Measurements from ENCODE around the gene APLN.

The APLN gene

GRCh38 chrX:129638917-129639316, 15.8 kb downstream of the APLN start:
- no peak for DNase-seq

GRCh38 chrX:129637217-129638109, 17.3 kb downstream of the APLN start:
- peak; percentile 46 for DNase-seq

GRCh38 chrX:129636175-129636681, 18.5 kb downstream of the APLN start:
- no peak for DNase-seq

DNA sequence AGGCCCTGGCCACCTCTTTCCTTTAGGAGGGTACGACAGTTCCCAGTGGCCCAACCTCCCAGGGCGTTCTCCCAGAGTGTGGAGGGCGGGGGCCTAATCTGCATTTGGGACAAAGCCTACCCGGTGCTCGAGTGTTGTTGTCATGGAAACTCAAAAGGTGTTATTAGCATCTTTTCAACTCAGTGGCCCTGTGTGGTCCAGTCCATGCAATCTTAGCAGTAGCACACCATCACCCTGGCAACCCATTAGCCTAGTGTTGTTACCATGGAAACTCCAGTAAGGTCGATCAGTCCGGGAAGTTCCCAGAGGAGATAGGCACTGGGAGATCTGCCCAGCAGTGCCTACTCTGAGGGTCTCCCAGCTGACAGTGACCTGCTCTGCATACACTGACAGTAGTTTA, 20.2 kb downstream of the APLN start:
- DNase-seq = peak; percentile 43

- DNase-seq = no peak
These were observed 22.3 kb downstream of the APLN start for GRCh38 chrX:129632443-129632842.

DNA sequence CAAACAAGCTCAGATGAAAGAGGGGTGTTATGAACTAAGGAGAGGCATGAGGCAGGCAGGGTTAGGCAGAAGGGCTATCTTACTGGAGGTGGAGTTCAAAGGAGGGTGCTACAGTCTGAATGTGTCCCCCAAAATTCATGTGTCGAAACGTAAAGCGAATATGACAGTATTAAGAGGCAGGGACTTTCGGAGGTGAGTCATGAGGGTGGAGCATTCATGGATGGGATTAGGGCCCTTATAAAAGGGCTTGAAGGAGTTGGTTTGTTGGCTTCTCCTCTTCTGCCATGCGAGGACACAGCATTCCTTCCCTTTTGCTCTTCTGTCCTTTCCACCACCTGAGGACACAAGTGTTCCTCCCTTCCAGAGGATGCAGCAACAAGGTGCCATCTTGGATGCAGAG, 22.9 kb downstream of the APLN start:
- DNase-seq = no peak

DNA sequence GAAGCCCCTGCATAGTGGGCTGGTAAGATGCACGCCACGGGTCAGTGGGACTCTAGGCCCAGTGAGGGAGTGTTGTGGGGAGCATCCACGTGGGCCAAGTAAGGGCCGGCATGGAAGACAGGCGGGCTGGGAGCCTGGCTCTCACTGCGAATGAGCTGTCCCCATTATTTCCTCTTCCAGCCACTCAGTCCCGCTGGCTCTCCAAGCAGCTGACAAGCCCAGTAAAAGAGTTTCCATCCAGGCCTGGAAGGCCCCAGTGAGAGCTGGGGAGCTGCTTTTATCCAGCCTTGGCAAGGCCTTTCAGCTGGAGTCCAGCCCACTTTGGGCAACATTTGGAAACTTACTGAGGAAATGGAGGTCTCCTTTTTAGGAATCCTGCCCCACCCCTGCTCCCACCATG, 24.9 kb downstream of the APLN start:
- no peak for DNase-seq

DNA sequence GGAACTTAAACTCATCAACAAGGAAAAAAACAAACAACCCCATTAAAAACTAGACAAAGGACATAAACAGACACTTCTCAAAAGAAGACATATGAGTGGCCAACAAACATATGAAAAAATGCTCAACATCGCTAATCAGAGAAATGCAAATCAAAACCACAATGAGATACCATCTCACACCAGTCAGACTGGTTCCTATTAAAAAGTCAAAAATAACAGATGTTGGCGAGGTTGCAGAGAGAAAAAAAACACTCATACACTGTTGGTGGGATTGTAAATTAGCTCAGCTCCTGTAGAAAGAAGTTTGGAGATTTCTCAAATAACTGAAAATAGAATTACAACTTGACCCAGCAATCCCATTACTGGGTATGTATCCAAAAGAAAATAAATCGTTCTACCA, 28.7 kb downstream of the APLN start:
- no peak for DNase-seq

GRCh38 chrX:129622757-129623301, 31.9 kb downstream of the APLN start:
- DNase-seq = no peak

DNA sequence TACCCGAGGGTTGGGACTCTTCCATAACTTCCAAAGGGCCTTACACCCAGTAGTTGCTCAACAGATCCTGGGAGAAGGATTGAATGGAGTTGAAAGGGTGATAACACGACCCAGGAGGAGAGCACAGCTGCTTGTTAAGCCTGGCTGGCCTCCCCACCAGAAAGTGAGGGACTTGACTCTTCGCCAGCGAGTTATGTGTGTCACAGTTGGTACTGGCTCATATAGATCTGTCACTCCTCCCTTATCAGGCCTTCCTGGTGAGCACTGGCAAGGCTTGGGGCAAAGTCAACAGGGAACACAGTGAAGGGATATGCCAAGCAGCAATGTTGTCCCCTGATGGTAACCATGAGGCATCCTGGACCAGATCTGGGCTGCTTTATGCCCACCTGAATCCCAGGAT, 35.8 kb downstream of the APLN start:
- DNase-seq = no peak

DNA sequence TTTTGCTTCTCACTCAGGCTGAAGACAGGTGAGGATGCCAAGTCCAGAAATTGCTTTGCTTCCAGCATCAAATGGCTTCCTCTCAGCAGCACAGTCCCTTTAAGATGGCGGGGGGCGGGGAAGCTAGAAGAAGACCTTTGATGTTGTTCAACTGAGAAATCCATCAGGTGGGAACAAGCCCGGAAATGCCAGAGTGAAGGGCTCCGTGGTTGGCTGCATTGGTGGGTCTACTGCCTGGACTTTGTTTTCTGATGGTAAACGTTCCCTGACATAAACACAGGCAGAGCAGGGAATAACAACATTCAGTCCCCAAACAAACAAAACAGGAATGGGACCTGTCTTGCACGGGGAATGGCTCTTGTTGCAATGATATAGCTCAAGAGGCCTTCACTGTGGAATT, 37.3 kb downstream of the APLN start:
- DNase-seq = no peak

DNA sequence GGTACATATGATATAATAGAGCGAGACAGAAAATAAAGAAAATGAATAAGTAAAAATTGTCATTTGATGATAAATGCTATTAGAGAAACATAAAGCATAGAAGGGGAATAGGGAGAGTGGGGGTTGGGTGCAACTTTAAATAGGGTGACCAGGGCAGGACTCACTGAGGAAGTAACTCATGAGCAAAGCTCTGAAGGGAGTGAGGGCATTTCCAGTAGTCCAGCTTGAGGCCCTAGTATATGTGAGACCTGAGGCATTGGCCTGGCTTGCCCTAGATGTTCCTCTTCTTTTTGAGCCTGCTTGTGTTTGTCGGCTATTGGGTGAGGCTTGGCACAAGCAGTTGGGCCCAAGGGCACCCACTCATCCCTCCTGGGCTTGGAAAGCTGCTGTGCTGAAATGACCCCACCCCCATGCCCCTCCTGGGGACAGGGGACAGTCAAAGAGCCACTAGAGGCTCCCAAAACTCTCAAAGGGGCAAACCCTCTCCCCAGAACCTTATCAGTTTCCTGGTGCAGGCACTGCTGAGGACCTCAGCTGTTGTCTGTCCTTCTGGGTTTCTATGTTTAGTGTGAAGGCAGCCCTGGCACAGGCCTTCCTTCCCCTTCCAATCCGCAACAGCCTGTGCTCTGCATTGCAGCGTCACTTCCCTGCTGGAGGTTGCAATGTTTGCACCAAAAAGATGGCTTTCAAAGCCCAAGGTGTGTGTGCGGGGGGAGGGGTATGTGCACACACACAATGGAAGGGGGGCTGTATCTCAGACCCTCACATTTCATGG, 40.1 kb downstream of the APLN start:
- no peak for DNase-seq

- no peak for DNase-seq
These were observed 41.2 kb downstream of the APLN start for GRCh38 chrX:129613596-129613995.

DNA sequence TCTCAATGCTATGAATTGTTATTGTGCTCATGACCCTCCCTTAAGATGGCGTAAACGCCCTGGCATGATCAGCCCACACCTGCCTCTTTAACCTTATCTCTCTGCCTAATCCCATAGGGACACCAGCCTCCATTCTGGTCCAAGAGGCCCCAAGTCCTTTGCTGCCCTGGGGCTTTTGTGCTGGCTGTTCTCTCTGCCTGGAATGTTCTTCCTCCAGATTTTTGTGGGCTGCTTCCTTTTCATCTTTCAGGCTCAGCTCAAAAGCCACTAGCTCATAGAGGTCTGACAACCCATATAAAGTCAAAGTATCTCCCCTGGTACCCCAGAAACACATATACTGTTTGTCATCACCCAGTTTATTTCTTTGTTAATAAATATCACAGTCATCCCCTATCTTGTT, 42.4 kb downstream of the APLN start:
- no peak for DNase-seq

GRCh38 chrX:129609395-129609794, 45.4 kb downstream of the APLN start:
- no peak for DNase-seq

- no peak for DNase-seq
These were observed 46.3 kb downstream of the APLN start for GRCh38 chrX:129608496-129608895.

DNA sequence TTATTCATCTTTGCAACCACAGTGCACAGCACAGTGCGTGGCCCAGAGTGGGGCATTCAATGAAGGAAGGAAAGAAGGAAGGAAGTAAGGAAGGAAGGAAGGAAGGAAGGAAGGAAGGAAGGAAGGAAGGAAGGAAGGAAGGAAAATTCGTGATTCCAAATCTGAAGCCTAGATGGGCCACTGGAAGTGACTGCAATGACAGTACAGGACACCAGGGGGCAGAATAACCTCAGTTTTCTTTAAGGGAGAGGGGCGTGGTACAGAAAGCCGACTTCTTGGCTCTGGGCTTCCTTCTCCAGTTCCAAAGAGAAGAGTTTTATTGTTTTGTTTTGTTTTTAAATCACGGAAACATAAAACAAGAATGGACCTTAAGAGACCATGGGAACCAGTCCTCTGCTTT, 47.8 kb downstream of the APLN start:
- DNase-seq = peak; percentile 54

DNA sequence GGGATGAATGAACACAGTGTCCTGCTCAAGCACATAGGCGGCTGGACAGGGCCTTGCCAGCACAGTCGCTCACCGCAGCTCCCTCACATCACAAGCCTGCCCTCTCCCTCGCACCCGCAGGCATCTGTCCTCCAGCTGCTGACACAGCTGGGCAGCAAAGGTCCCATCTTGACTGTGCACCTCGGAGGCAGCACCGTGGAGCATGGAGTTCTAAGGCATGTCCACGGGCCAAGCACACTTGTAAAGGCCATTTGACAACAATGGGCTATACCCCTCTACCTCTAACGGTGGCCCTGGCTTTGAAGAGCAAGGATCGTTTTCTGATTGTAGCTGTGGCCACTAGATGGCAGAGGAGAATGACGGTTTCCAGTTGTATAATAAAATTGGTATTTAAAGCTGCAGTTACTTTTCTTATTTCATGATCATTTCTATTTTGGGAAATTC, 53.8 kb downstream of the APLN start:
- DNase-seq = no peak

DNA sequence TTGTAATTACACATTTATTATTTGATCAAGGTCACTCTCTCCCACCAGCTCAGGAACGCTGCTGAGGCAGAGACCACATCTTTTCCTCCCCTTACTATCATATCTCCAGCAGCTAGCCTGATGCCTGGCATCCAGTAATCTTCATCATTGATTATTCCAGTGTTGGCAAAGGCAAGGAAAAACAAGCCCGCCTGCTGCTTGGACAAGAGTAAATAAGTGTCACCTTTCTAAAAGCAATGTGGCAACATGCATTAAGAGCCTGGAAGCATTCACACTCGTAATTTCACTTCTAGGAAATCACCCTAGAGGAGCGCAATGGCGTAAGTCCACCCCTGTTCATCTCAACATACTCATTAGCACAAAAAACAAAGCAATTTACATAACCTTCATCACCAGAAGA, 54.8 kb downstream of the APLN start:
- DNase-seq = no peak

GRCh38 chrX:129599499-129599898, 55.3 kb downstream of the APLN start:
- DNase-seq = no peak

DNA sequence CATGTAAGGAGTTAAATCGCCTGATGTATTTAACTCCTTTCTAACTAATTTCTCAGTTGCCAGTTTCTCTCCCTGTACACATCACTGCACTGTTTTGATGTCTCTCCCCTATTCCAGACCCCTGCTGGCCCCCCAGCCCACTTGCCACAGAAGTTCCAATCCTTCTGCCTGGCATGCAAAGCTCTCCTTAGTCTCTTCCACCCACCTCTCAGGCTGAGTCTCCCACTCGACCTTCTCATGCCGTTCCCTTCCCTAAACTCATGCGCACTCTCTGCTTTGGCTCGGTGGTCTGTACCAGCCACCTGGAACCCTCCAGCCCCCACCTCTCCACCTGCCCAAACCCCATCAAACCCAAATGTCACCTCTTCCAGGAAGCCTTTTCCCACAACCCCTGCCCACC, 56.9 kb downstream of the APLN start:
- no peak for DNase-seq

GRCh38 chrX:129596077-129596476, 58.7 kb downstream of the APLN start:
- DNase-seq = no peak
